GM23248 (cell line): Measurements from ENCODE around the gene METTL1.

Source experiments
- EZH2 ChIP-seq: fragments of 200-600 bp; sonication (generic); IDR thresholded peaks from 2 replicates; pipeline ENCODE4 v1.6.1; 2018; ENCODE audit warnings: antibody characterized with exemption, mild to moderate bottlenecking; ENCODE audit not compliant: insufficient read depth, poor library complexity, severe bottlenecking
- EZH2phosphoT487 ChIP-seq: fragments of 200-600 bp; sonication (generic); IDR thresholded peaks from 2 replicates; pipeline ENCODE4 v1.6.1; 2018; ENCODE audit warnings: antibody characterized with exemption, moderate library complexity, mild to moderate bottlenecking, low read depth; ENCODE audit not compliant: insufficient read depth

- TF ChIP-seq EZH2phosphoT487 = no peak
- TF ChIP-seq EZH2 = no peak
These were observed 29.8 kb downstream of the METTL1 start for GRCh38 chr12:57741844-57742738.
